Nephron (organoid): Measurements from ENCODE around the gene TEDC1.

ENCODE experiments used
- H3K27ac Mint-ChIP-seq, 3 experiments: 2 replicates each; pipeline ENCODE4 v1.8.0; 2020; ENCODE audit warnings: mixed read lengths in 3 of 3, mild to moderate bottlenecking in 2 of 3, moderate library complexity in 1 of 3
- H3K27me3 Mint-ChIP-seq: 2 replicates; pipeline ENCODE4 v1.8.0; 2021; ENCODE audit warnings: low read depth, mild to moderate bottlenecking, moderate library complexity, mixed read lengths
- H3K36me3 Mint-ChIP-seq: 2 replicates; pipeline ENCODE4 v1.8.0; 2020; ENCODE audit warnings: low read depth, mixed read lengths
- H3K4me1 Mint-ChIP-seq: 2 replicates; pipeline ENCODE4 v1.8.0; 2020; ENCODE audit warnings: mixed read lengths
- H3K4me3 Mint-ChIP-seq, 3 experiments: 2 replicates each; pipeline ENCODE4 v1.8.0; 2020; ENCODE audit warnings: mild to moderate bottlenecking in 3 of 3, mixed read lengths in 3 of 3, moderate library complexity in 2 of 3
- H3K9me3 Mint-ChIP-seq: 2 replicates; pipeline ENCODE4 v1.8.0; 2020; ENCODE audit warnings: mixed read lengths
- CTCF ChIP-seq, 3 experiments: fragments of 200-600 bp; sonication (generic); IDR thresholded peaks; one replicate each; pipeline ENCODE4 v1.5.0; 2021; ENCODE audit warnings: antibody characterized with exemption in 3 of 3; ENCODE audit not compliant: unreplicated experiment in 3 of 3

Gene TEDC1

GRCh38 chr14:105503935-105504692 lies 13.1 kb downstream of the TEDC1 start:
- Mint-ChIP-seq H3K9me3 (no peaks in the 10 kb centered on the region), H3K27me3 (peaks cover 11% of the 10 kb centered on the region), H3K36me3 (no peaks in the 10 kb centered on the region), H3K4me1 (no peaks in the 10 kb centered on the region), H3K27ac (no peak overlapping the region), H3K4me3 (no peak overlapping the region)
- TF ChIP-seq CTCF (IDR thresholded peaks at IDR 0.05; ENCODE audit: unreplicated experiment in 3 of 3) = no peak

GRCh38 chr14:105505101-105505500 lies 14.1 kb downstream of the TEDC1 start:
- Mint-ChIP-seq H3K9me3 (no peaks in the 10 kb centered on the region), H3K27me3 (peaks cover 11% of the 10 kb centered on the region), H3K36me3 (no peaks in the 10 kb centered on the region), H3K4me3 (no peak overlapping the region), H3K4me1 (no peaks in the 10 kb centered on the region), H3K27ac (no peak overlapping the region)
- TF ChIP-seq CTCF (IDR thresholded peaks at IDR 0.05; ENCODE audit: unreplicated experiment in 3 of 3) = no peak

GRCh38 chr14:105507247-105507646 lies 16.2 kb downstream of the TEDC1 start:
- no peaks in the 10 kb centered on the region for H3K36me3 Mint-ChIP-seq
- TF ChIP-seq CTCF (IDR thresholded peaks at IDR 0.05; ENCODE audit: unreplicated experiment in 3 of 3) = no peak
- H3K4me1 Mint-ChIP-seq = no peaks in the 10 kb centered on the region
- peaks cover 27% of the 10 kb centered on the region for H3K27me3 Mint-ChIP-seq
- no peaks in the 10 kb centered on the region for H3K9me3 Mint-ChIP-seq
- H3K27ac Mint-ChIP-seq = no peak overlapping the region
- H3K4me3 Mint-ChIP-seq = no peak overlapping the region

- TF ChIP-seq CTCF (IDR thresholded peaks at IDR 0.05; ENCODE audit: unreplicated experiment in 3 of 3) = no peak
- Mint-ChIP-seq H3K9me3 (no peaks in the 10 kb centered on the region), H3K4me3 (no peak overlapping the region), H3K27me3 (peaks cover 33% of the 10 kb centered on the region), H3K27ac (no peak overlapping the region), H3K36me3 (no peaks in the 10 kb centered on the region), H3K4me1 (no peaks in the 10 kb centered on the region)
Measured at GRCh38 chr14:105508069-105508468, 17.0 kb downstream of the TEDC1 start.

- H3K9me3 Mint-ChIP-seq = no peaks in the 10 kb centered on the region
- H3K4me3 Mint-ChIP-seq = no peak overlapping the region
- H3K27ac Mint-ChIP-seq = no peak overlapping the region
- peaks cover 37% of the 10 kb centered on the region for H3K27me3 Mint-ChIP-seq
- no peaks in the 10 kb centered on the region for H3K4me1 Mint-ChIP-seq
- H3K36me3 Mint-ChIP-seq = no peaks in the 10 kb centered on the region
- no peak for TF ChIP-seq CTCF (IDR thresholded peaks at IDR 0.05; ENCODE audit: unreplicated experiment in 3 of 3)
Measured at GRCh38 chr14:105508601-105509000, 17.6 kb downstream of the TEDC1 start.

GRCh38 chr14:105517096-105517495 lies 26.1 kb downstream of the TEDC1 start:
- peaks cover 71% of the 10 kb centered on the region for H3K27me3 Mint-ChIP-seq
- no peaks in the 10 kb centered on the region for H3K36me3 Mint-ChIP-seq
- H3K27ac Mint-ChIP-seq = no peak overlapping the region
- H3K4me1 Mint-ChIP-seq = no peaks in the 10 kb centered on the region
- no peak for TF ChIP-seq CTCF (IDR thresholded peaks at IDR 0.05; ENCODE audit: unreplicated experiment in 3 of 3)
- no peak overlapping the region for H3K4me3 Mint-ChIP-seq
- peaks cover 8% of the 10 kb centered on the region for H3K9me3 Mint-ChIP-seq
